Breast epithelium (tissue), 4 donors: ENCODE data around the gene SPDEF. TPM values are rescaled to one million over a fixed set of nuclear protein-coding genes. Genes with fewer than 3 reads are reported as not detected.
A peak's percentile ranks its signal among the peaks of the same experiment; 100 is the strongest.

Experiments used
- DNase-seq, 2 donors: peaks; one replicate each; pipeline ENCODE4 v3.0.0-alpha.2; 2019; ENCODE audit warnings: low spot score in 2 of 2
- H3K27ac ChIP-seq, 2 donors: fragments of 200-600 bp; sonication (generic) in 1 of 2; one replicate each; pipeline ENCODE4 v1.5.1; 2016 to 2019; ENCODE audit warnings: mild to moderate bottlenecking in 1 of 2
- H3K27me3 ChIP-seq, 2 donors: fragments of 200-600 bp; sonication (generic) in 1 of 2; one replicate each; pipeline versions ENCODE4 v1.5.1 to v1.6.0; 2017 to 2019; ENCODE audit warnings: control low read depth in 1 of 2, mild to moderate bottlenecking in 1 of 2
- H3K36me3 ChIP-seq: fragments of 200-600 bp; one replicate; pipeline ENCODE4 v1.5.1; 2019
- H3K4me1 ChIP-seq, 2 donors: fragments of 200-600 bp; sonication (generic); one replicate each; pipeline ENCODE4 v1.5.1; 2016 to 2019; ENCODE audit warnings: control low read depth in 1 of 2
- H3K4me3 ChIP-seq, 3 donors: fragments of 200-600 bp; sonication (generic); 1 replicate in 2 of 3; 2 replicates in 1 of 3; pipeline ENCODE4 v1.5.1; 2016 to 2019; ENCODE audit warnings: mild to moderate bottlenecking in 3 of 3, moderate library complexity in 2 of 3
- H3K9me3 ChIP-seq, 2 donors: fragments of 200-600 bp; sonication (generic) in 1 of 2; one replicate each; pipeline ENCODE4 v1.5.1; 2016 to 2019; ENCODE audit warnings: control low read depth in 1 of 2
- CTCF ChIP-seq, 3 donors: fragments of 450-650 bp; IDR thresholded peaks; one replicate each; pipeline ENCODE4 v1.5.1; 2016 to 2017; ENCODE audit warnings: antibody characterized with exemption in 3 of 3, mild to moderate bottlenecking in 3 of 3, moderate library complexity in 3 of 3
- POLR2A ChIP-seq: fragments of 450-650 bp; IDR thresholded peaks from one replicate; pipeline ENCODE4 v1.6.1; 2016; ENCODE audit warnings: antibody characterized with exemption, mild to moderate bottlenecking, moderate library complexity
- POLR2AphosphoS5 ChIP-seq, 3 donors: sonication (generic); formaldehyde crosslinking; IDR thresholded peaks; one replicate each; pipeline ENCODE4 v1.6.1; 2017; ENCODE audit warnings: antibody characterized with exemption in 3 of 3
- intact Hi-C: fragments of 100-400 bp; cut with DNase I; formaldehyde crosslinking; loops from one replicate; pipeline ENCODE4 v1.15.1; 2023; ENCODE audit warnings: low total_unique reads
- total RNA-seq, 3 donors: library from RNA; depleted of rRNA; stranded (reverse); fragments of >200 nt; gene quantifications; one replicate each; pipeline ENCODE4 v1.1.0, GENCODE V29; 2016

SPDEF gene
- total RNA-seq, 3 donors from 2014 or later, result 0.48 to 123 (median 89.0) TPM

GRCh38 chr6:34569361-34569973 lies 13.3 kb upstream of the SPDEF start:
- TF ChIP-seq POLR2A (no peak), CTCF (IDR thresholded peaks at IDR 0.05) (no peak), POLR2AphosphoS5 (IDR thresholded peaks at IDR 0.05) (no peak)
- H3K4me1 ChIP-seq, result no peaks in the 10 kb centered on the region
- H3K27me3 ChIP-seq, result peaks cover 0 to 7% of the 10 kb centered on the region in 2 donors
- H3K36me3 ChIP-seq, result no peaks in the 10 kb centered on the region
- DNase-seq, result no peak
- H3K4me3 ChIP-seq, result no peak overlapping the region
- no peaks in the 10 kb centered on the region for H3K9me3 ChIP-seq
- intact Hi-C loops, result no loop called here
- H3K27ac ChIP-seq, result no peak overlapping the region

- Histone ChIP-seq H3K36me3 (no peaks in the 10 kb centered on the region), H3K27ac (no peak overlapping the region), H3K4me3 (no peak overlapping the region), H3K9me3 (no peaks in the 10 kb centered on the region), H3K4me1 (no peaks in the 10 kb centered on the region), H3K27me3 (peaks cover 0 to 7% of the 10 kb centered on the region in 2 donors)
- no peak for DNase-seq
- intact Hi-C loops, result loop anchor here (1.0 kb wide), 1 partner anchor 45 kb away; no protein-coding TSS in a partner anchor
- no peak for TF ChIP-seq POLR2AphosphoS5 (IDR thresholded peaks at IDR 0.05)
Observed at GRCh38 chr6:34568341-34569201, 12.4 kb upstream of the SPDEF start.

- no peaks in the 10 kb centered on the region for H3K4me1 ChIP-seq
- H3K9me3 ChIP-seq, result no peaks in the 10 kb centered on the region
- TF ChIP-seq POLR2A, result no peak
- TF ChIP-seq POLR2AphosphoS5 (IDR thresholded peaks at IDR 0.05), result no peak
- no peak for TF ChIP-seq CTCF (IDR thresholded peaks at IDR 0.05)
- H3K27ac ChIP-seq, result peak overlapping the region in 1 of 2 donors; percentile 68
- intact Hi-C loops, result no loop called here
- H3K27me3 ChIP-seq, result peaks cover 0 to 7% of the 10 kb centered on the region in 2 donors
- DNase-seq, result no peak
- H3K4me3 ChIP-seq, result no peak overlapping the region
- no peaks in the 10 kb centered on the region for H3K36me3 ChIP-seq
Observed at GRCh38 chr6:34566830-34567546, 10.9 kb upstream of the SPDEF start.

- TF ChIP-seq POLR2AphosphoS5 (IDR thresholded peaks at IDR 0.05), result no peak
- no peak for TF ChIP-seq POLR2A
- no peak for TF ChIP-seq CTCF (IDR thresholded peaks at IDR 0.05)
- Histone ChIP-seq H3K36me3 (no peaks in the 10 kb centered on the region), H3K27ac (no peak overlapping the region), H3K27me3 (peaks cover 0 to 7% of the 10 kb centered on the region in 2 donors), H3K9me3 (no peaks in the 10 kb centered on the region), H3K4me1 (no peaks in the 10 kb centered on the region), H3K4me3 (no peak overlapping the region)
- intact Hi-C loops, result no loop called here
- DNase-seq, result no peak
Observed at GRCh38 chr6:34565722-34566137, 9.6 kb upstream of the SPDEF start.

GRCh38 chr6:34564181-34564580 lies 8.1 kb upstream of the SPDEF start:
- DNase-seq, result no peak
- TF ChIP-seq POLR2AphosphoS5 (IDR thresholded peaks at IDR 0.05) (no peak), CTCF (IDR thresholded peaks at IDR 0.05) (no peak), POLR2A (no peak)
- Histone ChIP-seq H3K27me3 (peaks cover 0 to 4% of the 10 kb centered on the region in 2 donors), H3K9me3 (no peaks in the 10 kb centered on the region), H3K36me3 (no peaks in the 10 kb centered on the region), H3K27ac (no peak overlapping the region), H3K4me1 (no peaks in the 10 kb centered on the region), H3K4me3 (no peak overlapping the region)
- intact Hi-C loops, result no loop called here
